ENCODE measurements around the gene ARRB2. TPM values are rescaled to one million over a fixed set of nuclear protein-coding genes. Genes with fewer than 3 reads are reported as not detected.

Gene ARRB2
- polyA plus RNA-seq, 1 donor (not counting 4 experiments of a cell fraction or from before 2014, with no cell fraction given): 11.5 TPM

DNA sequence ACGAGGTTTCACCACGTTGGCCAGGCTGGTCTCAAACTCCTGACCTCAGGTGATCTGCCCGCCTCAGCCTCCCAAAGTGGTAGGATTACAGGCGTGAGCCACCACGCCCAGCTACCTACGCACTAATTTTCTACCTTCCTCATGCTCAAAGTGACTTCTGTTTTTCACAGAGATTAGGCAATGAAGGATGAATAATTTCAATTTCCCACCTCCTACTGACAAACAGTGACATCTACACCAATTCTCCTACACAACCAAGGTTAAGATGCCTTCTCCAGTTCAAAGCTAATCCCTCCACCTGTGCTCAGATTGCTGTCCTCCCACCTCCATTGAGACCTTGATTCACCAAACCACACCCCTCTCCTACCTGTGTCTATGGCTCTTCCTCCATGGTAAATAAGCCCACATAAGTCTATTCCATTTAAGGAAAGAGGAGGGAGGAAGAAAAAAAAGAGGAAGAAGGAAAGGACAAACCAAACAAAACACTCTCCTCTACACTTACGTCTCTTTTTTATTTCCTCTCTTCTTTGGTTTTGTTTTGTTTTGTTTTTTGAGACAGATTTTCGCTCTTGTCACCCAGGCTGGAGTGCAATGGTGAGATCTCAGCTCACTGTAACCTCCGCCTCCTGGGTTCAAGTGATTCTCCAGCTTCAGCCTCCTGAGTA, 15.3 kb downstream of the ARRB2 start:
- Histone ChIP-seq H3K79me2 (ENCODE audit: control insufficient read depth, insufficient read depth, low read length) (no peaks in the 10 kb centered on the region), H3K4me2 (ENCODE audit: control insufficient read depth, extremely low read depth, insufficient read depth, low read depth, low read length) (no peak overlapping the region), H3K4me1 (ENCODE audit: control insufficient read depth, extremely low read depth, insufficient read depth, low read length) (peaks cover 5% of the 10 kb centered on the region), H3K36me3 (ENCODE audit: control insufficient read depth in 2 of 2, extremely low read depth in 1 of 2, insufficient read depth in 2 of 2, low read length in 2 of 2) (no peaks in the 10 kb centered on the region), H3K27ac (ENCODE audit: control insufficient read depth, insufficient read depth, low read length) (no peak overlapping the region), H2AFZ (ENCODE audit: control insufficient read depth, low read length) (no peak overlapping the region), H3K9ac (ENCODE audit: control insufficient read depth, extremely low read depth, insufficient read depth, low read length) (no peak overlapping the region), H3K4me3 (ENCODE audit: control insufficient read depth in 2 of 3, extremely low read depth in 1 of 3, insufficient read depth in 2 of 3, low read depth in 1 of 3, low read length in 3 of 3) (no peak overlapping the region), H3K9me3 (ENCODE audit: control insufficient read depth, low read depth, low read length) (no peaks in the 10 kb centered on the region), H3K9me1 (ENCODE audit: control insufficient read depth, extremely low read depth, insufficient read depth, low read length) (no peaks in the 10 kb centered on the region), H3K27me3 (ENCODE audit: control insufficient read depth, extremely low read depth, insufficient read depth, low read length) (no peaks in the 10 kb centered on the region), H4K20me1 (ENCODE audit: control insufficient read depth, extremely low read depth, insufficient read depth, low read length) (no peaks in the 10 kb centered on the region)
- dilution Hi-C loops (cut with MboI; ENCODE audit: extremely low pct_ligation_motif_present, low sequenced_read_pairs): no loop called here
- TF ChIP-seq, protein P1, sequence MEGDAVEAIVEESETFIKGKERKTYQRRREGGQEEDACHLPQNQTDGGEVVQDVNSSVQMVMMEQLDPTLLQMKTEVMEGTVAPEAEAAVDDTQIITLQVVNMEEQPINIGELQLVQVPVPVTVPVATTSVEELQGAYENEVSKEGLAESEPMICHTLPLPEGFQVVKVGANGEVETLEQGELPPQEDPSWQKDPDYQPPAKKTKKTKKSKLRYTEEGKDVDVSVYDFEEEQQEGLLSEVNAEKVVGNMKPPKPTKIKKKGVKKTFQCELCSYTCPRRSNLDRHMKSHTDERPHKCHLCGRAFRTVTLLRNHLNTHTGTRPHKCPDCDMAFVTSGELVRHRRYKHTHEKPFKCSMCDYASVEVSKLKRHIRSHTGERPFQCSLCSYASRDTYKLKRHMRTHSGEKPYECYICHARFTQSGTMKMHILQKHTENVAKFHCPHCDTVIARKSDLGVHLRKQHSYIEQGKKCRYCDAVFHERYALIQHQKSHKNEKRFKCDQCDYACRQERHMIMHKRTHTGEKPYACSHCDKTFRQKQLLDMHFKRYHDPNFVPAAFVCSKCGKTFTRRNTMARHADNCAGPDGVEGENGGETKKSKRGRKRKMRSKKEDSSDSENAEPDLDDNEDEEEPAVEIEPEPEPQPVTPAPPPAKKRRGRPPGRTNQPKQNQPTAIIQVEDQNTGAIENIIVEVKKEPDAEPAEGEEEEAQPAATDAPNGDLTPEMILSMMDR (optimal IDR thresholded peaks at IDR 0.05 in 1 of 3, IDR thresholded peaks at IDR 0.05 in 1 of 3, conservative IDR thresholded peaks at IDR 0.05 in 1 of 3; ENCODE audit: extremely low read depth in 1 of 3, insufficient read depth in 2 of 3, low read length in 3 of 3): no peak
- TF ChIP-seq EZH2 (IDR thresholded peaks at IDR 0.05; ENCODE audit: low read length): no peak
- DNase-seq (ENCODE audit: low read depth, low spot score) (no peak), FAIRE-seq (no peak)

DNA sequence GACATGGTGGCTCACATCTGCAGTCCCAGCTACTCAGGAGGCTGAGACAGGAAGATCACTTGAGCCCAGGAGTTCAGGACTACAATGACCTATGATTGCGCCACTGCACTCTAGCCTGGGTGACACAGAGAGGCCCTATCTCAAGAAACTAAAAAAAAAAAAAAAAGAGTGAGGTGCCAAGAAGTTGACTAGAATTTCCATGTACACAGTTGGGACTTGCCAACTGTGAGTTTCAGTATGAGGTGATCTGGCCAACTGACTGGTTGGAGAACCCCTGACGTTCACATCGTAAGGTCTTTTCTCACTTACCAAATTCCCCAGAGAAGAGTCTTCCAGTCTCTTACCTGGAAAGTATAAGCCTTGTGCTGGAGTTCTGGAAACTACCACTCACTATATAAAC, 17.7 kb downstream of the ARRB2 start:
- H3K9me1 ChIP-seq (ENCODE audit: control insufficient read depth, extremely low read depth, insufficient read depth, low read length): no peaks in the 10 kb centered on the region

More for the DNA sequence above, 17.7 kb downstream of the ARRB2 start:
- Histone ChIP-seq H2AFZ (ENCODE audit: control insufficient read depth, low read length) (no peak overlapping the region), H3K4me3 (ENCODE audit: control insufficient read depth in 2 of 3, extremely low read depth in 1 of 3, insufficient read depth in 2 of 3, low read depth in 1 of 3, low read length in 3 of 3) (no peak overlapping the region), H3K27me3 (ENCODE audit: control insufficient read depth, extremely low read depth, insufficient read depth, low read length) (no peaks in the 10 kb centered on the region), H3K4me2 (ENCODE audit: control insufficient read depth, extremely low read depth, insufficient read depth, low read depth, low read length) (no peak overlapping the region), H3K79me2 (ENCODE audit: control insufficient read depth, insufficient read depth, low read length) (no peaks in the 10 kb centered on the region), H3K27ac (ENCODE audit: control insufficient read depth, insufficient read depth, low read length) (no peak overlapping the region), H4K20me1 (ENCODE audit: control insufficient read depth, extremely low read depth, insufficient read depth, low read length) (no peaks in the 10 kb centered on the region), H3K9ac (ENCODE audit: control insufficient read depth, extremely low read depth, insufficient read depth, low read length) (no peak overlapping the region), H3K4me1 (ENCODE audit: control insufficient read depth, extremely low read depth, insufficient read depth, low read length) (peaks cover 5% of the 10 kb centered on the region), H3K9me3 (ENCODE audit: control insufficient read depth, low read depth, low read length) (no peaks in the 10 kb centered on the region), H3K36me3 (ENCODE audit: control insufficient read depth in 2 of 2, extremely low read depth in 1 of 2, insufficient read depth in 2 of 2, low read length in 2 of 2) (no peaks in the 10 kb centered on the region)
- no peak for FAIRE-seq
- dilution Hi-C loops (cut with MboI; ENCODE audit: extremely low pct_ligation_motif_present, low sequenced_read_pairs): no loop called here
- TF ChIP-seq EZH2 (IDR thresholded peaks at IDR 0.05; ENCODE audit: low read length): no peak
- TF ChIP-seq, protein P1 (optimal IDR thresholded peaks at IDR 0.05 in 1 of 3, IDR thresholded peaks at IDR 0.05 in 1 of 3, conservative IDR thresholded peaks at IDR 0.05 in 1 of 3; ENCODE audit: extremely low read depth in 1 of 3, insufficient read depth in 2 of 3, low read length in 3 of 3): no peak
- DNase-seq (ENCODE audit: low read depth, low spot score): no peak
